Islet of Langerhans (tissue), 1 donor: ENCODE results near the gene PBX3.
"Not testable (repeated sequence)": the region's sequence is repeated elsewhere in the genome, so short reads cannot be mapped to it uniquely, and the experiment has no call there.

Source experiments
- FAIRE-seq: peaks from one replicate; lab custom pipeline; 2011; peaks lifted over from hg19 to GRCh38; lab: Jason Lieb, UNC

PBX3 gene

GRCh38 chr9:125778538-125779219, 31.5 kb downstream of the PBX3 start:
- not testable (repeated sequence) for FAIRE-seq

- not testable (repeated sequence) for FAIRE-seq
Measured at GRCh38 chr9:125779220-125779565, 32.0 kb downstream of the PBX3 start.

- FAIRE-seq = no peak
Measured at GRCh38 chr9:125782718-125783117, 35.5 kb downstream of the PBX3 start.

- FAIRE-seq = no peak
Measured at GRCh38 chr9:125784286-125785049, 37.3 kb downstream of the PBX3 start.

GRCh38 chr9:125785248-125785751, 38.1 kb downstream of the PBX3 start:
- no peak for FAIRE-seq

GRCh38 chr9:125787715-125788114, 40.5 kb downstream of the PBX3 start:
- FAIRE-seq = no peak

GRCh38 chr9:125789196-125789595, 42.0 kb downstream of the PBX3 start:
- FAIRE-seq = no peak

- peak; percentile 98 for FAIRE-seq
Measured at GRCh38 chr9:125794708-125795107, 47.5 kb downstream of the PBX3 start.

GRCh38 chr9:125795970-125796596, 48.9 kb downstream of the PBX3 start:
- peak; percentile 98 for FAIRE-seq

- peak; percentile 99 for FAIRE-seq
Measured at GRCh38 chr9:125797930-125798329, 50.8 kb downstream of the PBX3 start.

GRCh38 chr9:125803526-125803925, 56.4 kb downstream of the PBX3 start:
- peak; percentile 73 for FAIRE-seq

- no peak for FAIRE-seq
Measured at GRCh38 chr9:125805057-125805456, 57.9 kb downstream of the PBX3 start.

- no peak for FAIRE-seq
Measured at GRCh38 chr9:125805586-125805985, 58.4 kb downstream of the PBX3 start.

- no peak for FAIRE-seq
Measured at GRCh38 chr9:125807079-125807478, 59.9 kb downstream of the PBX3 start.

GRCh38 chr9:125810161-125810560, 63.0 kb downstream of the PBX3 start:
- peak; percentile 9 for FAIRE-seq

GRCh38 chr9:125811002-125811401, 63.8 kb downstream of the PBX3 start:
- FAIRE-seq = no peak

- FAIRE-seq = no peak
Measured at GRCh38 chr9:125812403-125812802, 65.2 kb downstream of the PBX3 start.

- no peak for FAIRE-seq
Measured at GRCh38 chr9:125815568-125815967, 68.4 kb downstream of the PBX3 start.

GRCh38 chr9:125816321-125816720, 69.1 kb downstream of the PBX3 start:
- FAIRE-seq = no peak

GRCh38 chr9:125820100-125820804, 73.1 kb downstream of the PBX3 start:
- FAIRE-seq = peak; percentile 38

- FAIRE-seq = peak; percentile 98
Measured at GRCh38 chr9:125821078-125821477, 73.9 kb downstream of the PBX3 start.

GRCh38 chr9:125822160-125822559, 75.0 kb downstream of the PBX3 start:
- peak; percentile 74 for FAIRE-seq

GRCh38 chr9:125822902-125823301, 75.7 kb downstream of the PBX3 start:
- FAIRE-seq = no peak
